GM19328 (cell line): Measurements from ENCODE around the gene TAS2R3.

ENCODE experiments used
- ATAC-seq: cut with Tn5 transposase; IDR thresholded peaks from one replicate; pipeline ENCODE4 v1.9.1; 2021; ENCODE audit warnings: mild to moderate bottlenecking, moderate library complexity; ENCODE audit not compliant: unreplicated experiment

TAS2R3 gene

GRCh38 chr7:141785706-141786552 lies 22.0 kb downstream of the TAS2R3 start:
- ATAC-seq: peak; percentile 64

- ATAC-seq: no peak
These were observed 24.4 kb downstream of the TAS2R3 start for GRCh38 chr7:141788296-141788695.

DNA sequence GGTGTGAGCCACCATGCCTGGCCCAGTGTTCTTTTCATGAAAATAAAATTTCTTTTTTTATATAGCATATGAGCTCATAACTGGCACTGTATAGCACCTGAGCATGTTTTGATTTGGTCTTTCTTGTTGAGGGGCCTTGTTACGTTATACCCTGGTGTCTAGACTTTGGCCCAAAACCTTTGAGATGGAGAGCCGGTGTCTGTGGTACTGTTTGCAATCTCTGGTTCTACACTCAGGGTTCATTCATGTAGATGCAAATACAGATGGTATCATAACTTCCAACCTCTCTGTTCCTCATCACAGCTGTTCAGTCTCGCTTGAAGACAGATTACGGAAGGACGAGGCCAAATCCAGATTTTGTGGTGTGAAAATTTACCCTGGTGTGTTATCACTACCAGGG lies 26.0 kb downstream of the TAS2R3 start, which contains the start of gene TAS2R5:
TSS of gene TAS2R5 (plus strand) at position 301 of the 400 bp plus-strand sequence. CDS start 145 bp downstream, outside the sequence.
- no peak for ATAC-seq

- ATAC-seq: no peak
These were observed 28.6 kb downstream of the TAS2R3 start for GRCh38 chr7:141792526-141792925.
